ENCODE results near the gene DPEP2.
"Not testable (repeated sequence)": the region's sequence is repeated elsewhere in the genome, so short reads cannot be mapped to it uniquely, and the experiment has no call there.

DPEP2 gene, protein sequence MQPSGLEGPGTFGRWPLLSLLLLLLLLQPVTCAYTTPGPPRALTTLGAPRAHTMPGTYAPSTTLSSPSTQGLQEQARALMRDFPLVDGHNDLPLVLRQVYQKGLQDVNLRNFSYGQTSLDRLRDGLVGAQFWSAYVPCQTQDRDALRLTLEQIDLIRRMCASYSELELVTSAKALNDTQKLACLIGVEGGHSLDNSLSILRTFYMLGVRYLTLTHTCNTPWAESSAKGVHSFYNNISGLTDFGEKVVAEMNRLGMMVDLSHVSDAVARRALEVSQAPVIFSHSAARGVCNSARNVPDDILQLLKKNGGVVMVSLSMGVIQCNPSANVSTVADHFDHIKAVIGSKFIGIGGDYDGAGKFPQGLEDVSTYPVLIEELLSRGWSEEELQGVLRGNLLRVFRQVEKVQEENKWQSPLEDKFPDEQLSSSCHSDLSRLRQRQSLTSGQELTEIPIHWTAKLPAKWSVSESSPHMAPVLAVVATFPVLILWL

DNA sequence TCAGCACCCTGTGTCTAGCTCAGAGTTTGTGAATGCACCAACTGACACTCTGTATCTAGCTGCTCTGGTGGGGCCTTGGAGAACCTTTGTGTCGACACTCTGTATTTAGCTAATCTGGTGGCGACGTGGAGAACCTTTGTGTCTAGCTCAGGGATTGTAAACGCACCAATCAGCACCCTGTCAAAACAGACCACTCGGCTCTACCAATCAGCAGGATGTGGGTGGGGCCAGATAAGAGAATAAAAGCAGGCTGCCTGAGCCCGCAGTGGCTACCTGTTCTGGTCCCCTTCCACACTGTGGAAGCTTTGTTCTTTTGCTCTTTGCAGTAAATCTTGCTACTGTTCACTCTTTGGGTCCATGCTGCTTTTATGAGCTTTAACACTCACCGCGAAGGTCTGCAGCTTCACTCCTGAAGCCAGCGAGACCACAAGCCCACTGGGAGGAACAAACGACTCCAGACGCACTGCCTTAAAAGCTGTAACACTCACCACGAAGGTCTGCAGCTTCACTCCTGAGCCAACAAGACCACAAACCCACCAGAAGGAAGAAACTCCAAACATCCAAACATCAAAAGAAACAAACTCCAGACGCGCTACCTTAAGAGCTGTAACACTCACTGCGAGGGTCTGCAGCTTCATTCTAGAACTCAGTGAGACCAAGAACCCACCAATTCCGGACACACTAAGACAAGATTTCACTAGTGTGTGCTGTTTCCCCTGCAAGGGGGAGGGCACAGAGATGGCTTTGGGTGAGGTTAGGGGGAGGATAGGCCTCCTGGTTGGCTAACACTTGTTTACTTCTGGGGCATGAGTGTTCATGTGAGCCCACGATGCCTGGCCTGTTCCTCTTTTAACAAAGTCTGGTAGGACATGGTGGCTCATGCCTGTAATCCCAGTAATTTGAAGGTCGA, at the start of gene DPEP2:
Gene DPEP2 (minus strand): TSS at position 706 of the 910 bp plus-strand sequence. CDS start 6,272 bp downstream, outside the sequence.
- DNase-seq: not testable (repeated sequence)

DNA sequence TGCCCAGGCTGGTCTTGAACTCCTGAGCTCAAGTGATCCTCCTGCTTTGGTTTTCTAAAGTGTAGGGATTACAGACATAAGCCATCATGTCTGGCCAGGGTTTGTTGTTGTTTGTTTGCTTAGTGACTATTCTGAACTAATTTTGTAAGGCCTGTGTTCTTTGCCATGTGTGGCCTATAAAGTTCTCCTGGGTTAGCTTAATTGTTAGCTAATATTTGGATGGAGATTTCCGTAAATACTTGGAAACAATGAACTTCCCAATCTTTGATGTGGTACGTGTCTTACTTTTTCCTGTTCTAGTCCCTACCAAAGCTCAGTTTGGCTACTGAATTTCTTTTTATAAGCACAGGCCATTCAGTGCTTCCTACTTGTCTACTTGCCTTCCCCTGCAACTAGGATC, 48.7 kb upstream of the DPEP2 start:
- no peak for DNase-seq

DNA sequence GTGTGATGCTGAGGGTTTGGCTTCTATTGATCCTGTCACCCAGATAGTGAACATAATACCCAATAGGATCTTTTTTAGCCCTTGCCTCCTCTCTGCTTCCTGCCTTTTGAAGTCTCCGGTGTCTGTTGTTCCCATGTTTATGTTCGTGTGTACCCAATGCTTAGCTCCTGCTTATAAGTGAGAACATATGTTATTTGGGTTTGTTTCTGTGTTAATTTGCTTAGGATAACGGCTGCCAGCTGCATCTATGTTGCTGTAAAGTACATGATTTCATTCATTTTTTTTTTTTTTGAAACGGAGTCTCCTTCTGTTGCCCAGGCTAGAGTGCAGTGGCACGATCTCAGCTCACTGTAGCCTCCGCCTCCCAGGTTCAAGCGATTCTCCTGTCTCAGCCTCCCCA, 46.8 kb upstream of the DPEP2 start:
- no peak for DNase-seq

DNA sequence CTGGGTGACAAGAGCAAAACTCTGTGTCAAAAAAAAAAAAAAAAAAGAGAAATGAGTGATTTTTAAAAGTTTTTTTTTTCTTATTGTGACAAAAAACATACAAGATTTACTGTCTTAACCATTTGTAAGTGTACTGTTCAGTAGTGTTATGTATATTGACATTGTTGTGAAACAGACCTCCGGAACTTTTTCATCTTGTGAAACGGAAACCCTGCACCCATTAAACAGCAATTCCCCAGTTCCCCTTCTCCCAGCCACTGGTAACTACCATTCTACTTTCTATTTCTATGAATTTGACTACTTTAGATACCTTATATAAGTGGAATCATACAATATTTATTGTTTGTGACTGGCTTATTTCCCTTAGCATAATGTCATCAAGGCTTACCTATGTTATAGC, 42.5 kb upstream of the DPEP2 start:
- DNase-seq: no peak

DNA sequence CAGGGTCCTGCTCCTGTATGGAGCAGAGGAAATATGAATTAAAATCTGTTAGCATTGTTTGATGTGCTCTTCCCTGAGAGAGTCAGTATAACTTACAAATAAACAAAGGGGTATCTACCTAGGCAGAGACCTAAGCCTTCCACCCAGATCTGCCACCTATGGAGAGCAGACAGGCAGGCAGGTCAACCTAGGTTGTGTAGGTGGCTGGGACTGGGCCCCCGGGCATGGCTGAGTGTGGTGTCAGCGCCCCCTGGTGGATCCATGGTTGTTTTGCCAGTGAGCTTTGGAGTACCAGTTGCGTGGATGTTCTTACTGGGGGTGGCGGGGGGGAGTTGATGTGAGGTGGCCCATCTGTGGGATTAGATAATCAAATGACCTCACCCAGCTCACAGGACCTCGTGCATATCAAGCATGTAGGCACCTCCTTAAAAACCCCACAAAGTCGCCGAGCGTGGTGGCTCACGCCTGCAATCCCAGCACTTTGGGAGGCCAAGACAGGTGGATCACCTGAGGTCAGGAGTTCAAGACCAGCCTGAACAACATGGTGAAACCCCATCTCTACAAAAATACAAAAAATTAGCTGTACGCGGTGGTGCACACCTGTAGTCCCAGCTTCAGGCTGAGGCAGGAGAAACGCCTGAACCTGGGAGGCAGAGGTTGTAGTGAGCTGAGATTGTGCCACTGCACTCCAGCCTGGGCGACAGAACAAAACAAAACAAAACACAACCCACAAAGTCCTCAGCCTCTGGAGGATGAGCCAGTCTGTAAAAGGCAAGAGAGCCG, 41.4 kb upstream of the DPEP2 start:
- peak; percentile 49 to 53 for DNase-seq

DNA sequence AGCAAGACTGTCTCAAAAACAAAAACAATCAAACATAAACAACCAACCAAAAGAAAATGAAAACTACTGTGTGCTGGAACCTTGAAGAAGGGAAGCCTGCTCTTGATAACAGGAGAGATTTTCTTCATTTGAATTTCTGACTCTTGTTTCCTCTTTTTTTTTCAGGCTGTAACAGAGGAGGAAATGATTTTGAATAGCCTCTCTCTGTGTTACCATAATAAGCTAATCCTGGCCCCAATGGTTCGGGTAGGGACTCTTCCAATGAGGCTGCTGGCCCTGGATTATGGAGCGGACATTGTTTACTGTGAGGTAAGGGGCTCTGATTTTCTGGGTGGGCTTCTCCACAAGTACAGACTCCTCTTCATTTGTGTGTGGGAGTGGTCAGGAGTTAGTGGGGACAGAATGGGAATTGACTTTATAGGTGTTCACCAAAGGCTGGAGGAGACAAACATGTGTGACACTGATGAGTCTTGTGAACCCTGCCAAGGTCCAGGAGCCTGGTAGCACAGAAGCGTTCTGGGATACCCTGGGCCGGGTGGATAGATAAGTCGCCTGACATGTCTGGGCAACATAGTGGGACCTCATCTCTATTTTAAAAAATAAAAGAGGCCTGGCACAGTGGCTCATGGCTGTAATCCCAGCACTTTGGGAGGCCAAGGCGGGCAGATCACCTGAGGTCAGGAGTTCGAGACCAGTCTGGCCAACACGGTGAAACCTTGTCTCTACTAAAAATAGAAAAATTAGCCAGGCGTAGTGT, 38.7 kb upstream of the DPEP2 start:
- DNase-seq: no peak

DNA sequence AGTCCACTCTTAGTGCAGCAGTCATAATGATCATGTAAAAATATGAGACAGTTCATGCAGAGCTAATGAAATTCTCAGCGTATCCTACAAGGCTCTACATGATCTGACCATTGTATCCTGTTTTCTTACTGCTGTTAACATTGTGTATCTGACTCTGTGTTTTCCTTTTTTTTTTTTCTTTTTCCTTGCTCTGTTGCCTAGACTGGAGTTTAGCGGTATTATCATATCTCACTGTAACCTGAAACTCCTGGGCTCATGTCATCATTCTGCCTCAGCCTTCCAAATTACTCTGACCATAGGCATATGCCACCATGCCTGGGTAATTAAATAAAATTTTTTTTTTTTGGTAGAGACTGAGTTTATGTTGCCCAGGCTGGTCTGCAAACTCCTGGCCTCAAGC, 35.9 kb upstream of the DPEP2 start:
- DNase-seq: no peak

DNA sequence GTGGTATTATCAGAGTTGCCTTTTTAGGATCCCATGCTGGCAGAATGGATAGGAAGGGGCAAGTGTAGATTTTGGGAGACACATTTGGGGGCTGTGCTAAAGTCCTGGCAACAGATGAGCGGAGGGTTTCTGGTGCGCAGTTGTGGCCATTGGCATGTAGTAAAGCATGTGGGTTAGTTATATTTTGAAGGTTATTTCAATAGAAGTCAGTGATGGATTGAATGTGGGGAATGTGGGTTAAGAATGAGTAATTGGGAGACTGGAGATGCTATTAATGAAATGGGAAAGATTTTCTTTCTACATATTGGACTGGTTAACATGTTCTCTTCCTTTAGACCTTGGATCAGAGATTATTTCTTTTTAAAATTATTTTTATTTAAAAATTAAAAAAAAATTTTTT, 33.8 kb upstream of the DPEP2 start:
- no peak for DNase-seq

DNA sequence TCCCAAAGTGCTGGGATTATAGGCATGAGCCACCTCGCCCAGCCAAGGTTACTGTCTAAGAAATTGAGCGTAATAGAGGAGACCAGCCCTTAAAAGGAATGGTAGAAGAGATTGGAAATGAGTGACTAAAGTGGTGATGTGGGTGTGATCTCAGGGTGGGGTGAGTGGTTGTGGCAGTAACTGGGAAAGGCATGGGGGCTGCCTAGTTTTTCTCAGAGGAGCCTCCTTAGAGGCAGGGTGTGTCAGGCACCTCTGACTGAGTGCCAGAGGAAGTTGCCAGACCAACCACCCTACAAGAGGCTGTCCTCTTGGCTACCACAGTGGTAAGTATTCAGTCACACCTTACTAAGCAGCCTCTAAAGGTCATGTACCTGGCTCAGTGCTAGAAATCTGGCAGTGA, 32.7 kb upstream of the DPEP2 start:
- no peak for DNase-seq

DNA sequence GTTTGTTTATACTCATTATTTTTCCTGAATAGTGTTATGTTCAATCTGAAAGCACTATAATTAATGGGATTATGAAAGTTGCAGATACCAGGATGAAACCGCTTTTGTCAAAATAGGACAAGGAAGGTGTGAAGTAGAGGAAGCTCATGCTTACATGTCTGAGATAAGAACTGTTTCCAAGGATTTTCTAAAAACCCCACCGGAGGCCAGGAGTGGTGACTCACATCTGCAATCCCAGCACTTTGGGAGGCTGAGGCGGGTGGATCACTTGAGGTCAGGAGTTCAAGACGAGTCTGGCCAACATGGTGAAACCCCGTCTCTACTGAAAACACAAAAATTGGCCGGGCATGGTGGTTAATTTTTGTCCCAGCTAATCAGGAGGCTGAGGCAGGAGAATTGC, 30.8 kb upstream of the DPEP2 start:
- DNase-seq: not testable (repeated sequence)

DNA sequence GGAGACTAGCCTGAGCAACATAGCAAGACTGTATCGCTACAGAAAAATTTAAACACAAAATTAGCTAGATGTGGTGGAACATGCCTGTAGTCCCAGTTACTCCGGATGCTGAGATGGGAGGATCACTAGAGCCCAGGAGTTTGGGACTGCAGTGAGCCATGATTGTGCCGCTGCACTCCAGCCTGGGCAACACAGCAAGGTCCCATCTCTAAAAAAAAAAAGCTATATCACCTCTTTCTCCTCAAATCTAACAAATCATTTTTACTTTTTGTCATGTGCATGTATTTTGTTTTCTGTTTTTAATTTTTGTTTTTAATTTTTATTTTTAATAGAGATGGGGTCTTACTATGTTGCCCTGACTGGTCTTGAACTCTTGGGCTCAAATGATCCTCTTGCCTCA, 29.7 kb upstream of the DPEP2 start:
- DNase-seq: no peak

DNA sequence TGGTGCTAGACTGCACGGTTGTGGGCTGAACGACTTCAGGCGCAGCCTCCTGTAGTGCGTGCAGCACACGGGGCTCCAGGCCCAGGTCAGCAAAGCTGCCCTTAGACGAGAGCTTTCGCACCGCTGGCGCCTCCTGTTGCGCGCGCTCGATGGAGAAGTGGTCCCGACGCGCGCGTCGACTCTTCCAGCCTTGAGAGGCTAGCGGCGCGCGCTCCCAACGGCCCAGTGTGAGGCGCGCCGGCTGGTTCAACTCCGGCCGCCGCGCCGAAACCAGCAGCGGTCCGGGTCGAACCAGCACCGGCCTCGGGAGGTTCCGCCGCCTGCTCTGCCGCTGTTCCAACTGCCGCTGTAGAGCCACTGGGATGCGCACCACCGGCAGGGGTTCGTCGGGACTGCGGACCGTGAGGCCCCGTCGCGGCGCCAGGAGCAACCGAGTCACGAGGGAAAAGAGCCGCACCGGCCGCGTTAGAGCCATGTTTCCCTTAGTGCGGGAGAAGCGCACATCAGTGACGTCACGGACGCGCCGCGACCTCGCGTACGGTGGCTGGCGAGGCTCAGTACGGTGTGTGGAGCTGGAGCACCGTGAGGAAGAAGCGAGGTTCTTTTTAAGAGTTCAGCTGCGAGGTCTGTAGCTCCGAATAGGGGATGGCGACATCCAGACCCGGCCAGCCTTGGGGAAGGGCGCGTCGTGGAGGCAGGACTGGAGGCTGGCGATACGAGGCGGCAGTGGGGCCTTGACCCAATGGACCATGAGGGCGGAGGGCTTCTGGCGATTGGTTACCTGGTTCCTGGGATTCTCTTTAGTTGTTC, 23.6 kb upstream of the DPEP2 start, which contains the start of the genes DDX28 and DUS2:
Gene DDX28 (minus strand): TSS at position 505 of the 810 bp plus-strand sequence. CDS start 30 bp downstream, at position 475.
Gene DUS2 (plus strand): TSS at position 557 of the 810 bp plus-strand sequence. CDS start 14,740 bp downstream, outside the sequence.
- DNase-seq: peak; percentile 76 to 80

DNA sequence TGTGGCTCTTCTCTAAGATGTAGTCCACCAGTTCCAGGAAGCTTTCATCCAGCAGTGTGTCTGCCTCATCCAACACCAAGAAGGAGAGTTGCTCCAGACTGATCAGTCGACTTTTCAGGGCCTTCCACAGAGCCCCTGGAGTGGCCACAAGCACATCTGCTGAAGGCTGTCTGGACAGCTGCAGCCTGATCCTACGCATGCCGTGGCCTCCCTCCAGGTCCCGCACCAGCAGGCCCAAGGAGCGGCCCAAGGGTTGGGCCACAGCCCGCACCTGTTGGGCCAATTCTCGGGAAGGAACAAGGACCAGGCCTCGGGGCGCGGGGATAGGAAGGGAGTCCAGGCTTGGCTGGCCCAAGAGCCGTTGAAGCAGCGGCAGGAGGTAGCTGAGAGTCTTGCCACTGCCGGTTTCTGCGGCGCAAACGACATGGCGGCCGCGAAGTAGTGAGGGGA, 23.0 kb upstream of the DPEP2 start:
- DNase-seq: no peak

DNA sequence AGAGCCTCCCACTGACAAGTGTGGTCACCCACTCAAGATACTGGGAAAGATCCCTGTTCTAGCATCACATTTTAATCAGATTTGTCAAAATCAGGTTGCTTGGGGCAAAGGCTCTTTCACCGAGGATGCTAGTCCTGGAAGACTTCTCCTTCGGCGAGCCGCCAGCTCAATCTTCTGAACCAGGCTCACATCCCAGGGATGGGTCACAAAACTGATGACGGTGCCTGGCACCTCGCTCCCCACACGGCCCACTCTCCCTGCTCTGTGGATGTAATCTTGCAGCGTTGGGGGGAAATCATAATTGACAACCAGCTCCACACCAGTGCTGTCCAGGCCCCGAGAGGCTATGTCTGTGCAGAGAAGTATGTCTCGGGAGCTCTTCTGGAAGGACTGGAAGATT, 22.2 kb upstream of the DPEP2 start:
- no peak for DNase-seq

DNA sequence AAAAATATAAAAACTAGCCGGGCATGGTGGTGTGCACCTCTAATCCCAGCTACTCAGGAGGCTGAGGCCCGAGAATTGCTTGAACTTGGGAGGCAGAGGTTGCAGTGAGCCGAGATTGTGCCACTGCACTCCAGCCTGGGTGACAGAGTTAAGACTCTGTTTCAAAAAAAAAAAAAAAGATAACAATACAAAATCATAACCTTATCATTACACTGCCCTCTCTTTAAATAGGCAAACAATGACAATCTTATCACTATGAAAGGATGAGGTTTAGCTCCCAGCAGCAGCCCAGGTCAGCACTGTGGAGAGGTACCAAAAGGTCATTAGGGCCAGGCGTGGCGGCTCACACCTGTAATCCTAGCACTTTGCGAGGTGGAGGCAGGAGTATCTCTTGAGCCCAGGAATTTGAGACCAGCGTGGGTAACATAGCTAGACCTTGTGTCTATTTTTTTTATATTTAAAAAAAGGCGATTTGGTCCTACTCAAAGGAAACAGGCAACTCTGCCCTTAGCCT, 19.9 kb upstream of the DPEP2 start:
- no peak for DNase-seq

DNA sequence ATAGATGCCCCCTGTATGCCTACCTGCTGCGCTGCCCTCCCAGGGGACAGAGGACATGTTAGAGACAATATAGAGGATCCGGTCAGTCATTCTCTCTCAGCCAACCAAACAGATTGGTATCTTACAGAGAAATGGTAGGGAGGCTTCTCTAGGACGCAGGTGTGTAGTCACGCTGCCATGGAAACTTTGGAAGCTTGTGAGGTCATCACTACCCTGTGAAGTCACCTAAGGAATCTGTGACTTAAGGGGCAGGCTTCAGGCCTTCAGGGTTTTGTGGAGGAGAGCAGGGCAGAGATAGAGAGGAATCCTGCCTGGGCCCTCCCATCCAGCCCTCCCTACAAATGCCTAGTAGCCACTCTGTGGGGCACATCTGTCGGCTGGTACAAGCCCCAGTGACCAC, 16.4 kb upstream of the DPEP2 start, which contains the start of gene DPEP2NB:
Gene DPEP2NB (minus strand): TSS at position 231 of the 400 bp plus-strand sequence. CDS start 141 bp downstream, at position 90.
- no peak for DNase-seq

DNA sequence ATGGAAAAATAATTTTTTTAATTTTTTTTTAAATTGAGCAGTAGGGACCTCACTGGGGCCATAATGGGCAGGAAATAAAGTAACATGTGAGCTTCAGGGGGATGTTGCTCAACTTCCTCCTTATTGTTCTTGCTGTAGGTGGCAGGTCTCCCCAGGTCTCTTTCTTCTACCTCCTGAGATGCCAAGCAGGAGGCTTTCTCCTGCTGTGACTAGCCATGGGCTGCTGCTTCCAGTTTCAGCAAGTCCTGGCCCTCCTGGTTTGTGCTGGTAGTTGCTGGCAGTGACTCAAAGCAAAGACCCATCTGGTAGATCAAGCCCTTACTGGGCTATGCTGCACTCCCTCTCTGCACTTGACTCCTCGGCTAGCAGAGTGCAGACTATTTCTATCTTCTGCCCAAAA, 14.2 kb upstream of the DPEP2 start:
- no peak for DNase-seq

DNA sequence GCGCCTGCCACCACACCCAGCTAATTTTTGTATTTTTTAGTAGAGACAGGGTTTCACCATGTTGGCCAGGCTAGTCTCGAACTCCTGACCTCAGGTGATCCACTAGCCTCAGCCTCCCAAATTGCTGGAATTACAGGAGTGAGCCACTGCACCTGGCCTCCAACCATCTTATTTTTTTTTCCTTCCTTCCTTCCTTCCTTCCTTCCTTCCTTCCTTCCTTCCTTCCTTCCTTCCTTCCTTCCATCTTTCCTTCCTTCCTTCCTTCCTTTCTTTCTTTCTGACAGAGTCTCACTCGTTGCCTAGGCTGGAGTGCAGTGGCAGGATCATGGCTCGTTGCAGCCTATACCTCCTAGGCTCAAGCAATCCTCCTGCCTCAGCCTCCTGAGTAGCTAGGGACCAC, 10.6 kb upstream of the DPEP2 start:
- not testable (repeated sequence) for DNase-seq

DNA sequence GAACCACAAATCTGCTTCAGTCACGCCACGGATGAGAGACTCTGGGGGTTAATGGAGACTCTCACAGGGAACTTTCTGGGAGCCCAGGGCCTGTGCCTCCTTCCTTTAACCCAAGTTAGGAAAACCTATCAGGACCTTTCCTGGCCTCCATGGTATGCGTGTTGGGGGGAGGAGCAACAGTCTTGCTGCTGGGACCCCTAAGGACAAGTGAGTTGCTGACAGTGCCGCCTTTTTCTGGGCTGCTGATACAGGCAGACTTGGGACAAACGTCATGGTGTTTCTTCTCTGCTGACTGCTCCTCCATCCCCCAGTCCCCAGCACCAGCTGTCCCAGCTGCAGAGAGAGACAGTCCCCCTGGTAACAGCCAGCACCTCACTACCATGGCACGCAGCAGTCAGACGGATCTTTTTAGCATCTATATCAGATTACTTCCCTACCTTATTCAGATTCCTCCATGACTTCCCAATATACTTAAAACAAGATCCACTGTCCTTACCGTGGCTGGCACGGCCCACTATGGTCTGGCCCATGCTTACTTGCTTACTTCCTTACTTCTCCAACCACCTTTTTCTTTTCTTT, 10.0 kb upstream of the DPEP2 start:
- DNase-seq: no peak

DNA sequence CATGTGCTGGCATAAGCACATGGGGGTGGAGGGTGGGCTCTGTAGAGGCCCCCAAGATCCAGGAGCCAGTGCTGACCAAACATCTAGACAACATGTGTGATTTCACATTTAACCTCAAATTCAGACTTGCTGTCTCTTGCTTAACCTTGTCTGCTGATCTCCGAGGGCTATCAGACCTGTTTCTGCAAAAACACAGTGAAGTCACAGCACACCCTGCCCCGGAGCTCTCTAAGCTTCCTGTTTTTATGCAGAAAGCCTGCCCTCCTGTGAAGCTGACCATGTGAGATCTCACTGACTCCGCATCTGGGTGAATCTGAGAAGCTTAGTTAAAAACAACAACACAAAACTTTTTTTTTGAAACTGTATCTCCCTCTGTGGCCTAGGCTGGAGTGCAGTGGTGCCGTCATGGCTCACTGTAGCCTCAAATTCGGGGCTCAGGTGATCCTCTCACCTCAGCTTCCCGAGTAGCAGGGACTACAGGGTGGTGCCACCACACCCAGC, 6.6 kb upstream of the DPEP2 start:
- DNase-seq: no peak
